Measurements from ENCODE around the gene IL36B.

The IL36B gene

DNA sequence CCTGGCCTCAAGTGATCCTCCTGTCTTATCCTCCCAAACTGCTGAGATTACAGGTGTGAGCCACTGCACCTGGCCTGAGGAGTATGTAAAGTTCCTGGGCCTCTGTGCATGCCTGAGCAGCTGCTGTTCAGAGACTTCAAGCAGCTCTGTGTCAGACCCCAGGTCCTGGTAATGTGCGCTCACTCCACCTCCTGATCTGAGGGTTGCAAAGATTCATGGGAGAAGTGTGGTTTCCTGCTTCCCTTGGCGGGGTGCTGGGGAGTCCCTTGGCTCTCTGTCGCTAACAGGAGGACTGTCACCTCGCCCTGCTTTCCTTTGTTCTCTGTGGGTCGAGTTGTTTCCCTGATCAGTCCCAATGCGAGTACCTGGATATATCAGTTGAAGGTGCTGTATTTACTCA is 56.0 kb downstream of the IL36B start:
- Histone ChIP-seq H3K4me1 (ENCODE audit: control insufficient read depth, low read depth, low read length) (no peaks in the 10 kb centered on the region), H3K36me3 (ENCODE audit: control insufficient read depth, low read depth, low read length) (no peaks in the 10 kb centered on the region), H3K9ac (ENCODE audit: low read length) (no peak overlapping the region), H3K27me3 (ENCODE audit: control insufficient read depth, insufficient read depth, low read length) (no peaks in the 10 kb centered on the region), H3K4me3 (ENCODE audit: low read length) (no peak overlapping the region), H3K9me3 (ENCODE audit: control insufficient read depth, low read depth, low read length) (peaks cover 22% of the 10 kb centered on the region), H3K27ac (ENCODE audit: low read length) (no peak overlapping the region)

DNA sequence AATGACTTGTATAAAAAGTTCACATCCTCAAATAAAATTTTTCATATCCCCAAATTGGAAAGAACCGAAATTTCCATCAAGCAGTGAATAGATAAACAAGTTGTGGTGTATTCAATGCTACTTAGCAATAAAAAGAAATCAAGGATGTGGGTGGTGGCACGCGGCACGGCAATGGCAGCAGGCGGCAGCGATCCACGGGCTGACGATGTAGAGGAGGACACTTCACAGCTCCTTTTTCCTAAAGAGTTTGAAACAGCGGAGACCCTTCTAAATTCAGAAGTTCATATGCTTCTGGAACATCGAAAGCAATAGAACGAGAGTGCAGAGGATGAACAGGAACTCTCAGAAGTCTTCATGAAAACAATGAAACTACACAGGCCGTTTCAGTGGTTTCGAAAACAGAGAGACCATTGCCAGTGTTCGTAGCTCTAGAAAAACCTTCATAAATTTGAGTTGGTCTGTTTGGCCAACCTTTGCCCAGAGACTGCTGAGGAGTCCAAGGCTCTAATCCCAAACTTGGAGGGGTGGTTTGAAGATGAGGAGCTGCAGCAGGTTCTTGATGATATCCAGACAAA is 57.2 kb downstream of the IL36B start:
- peaks cover 12% of the 10 kb centered on the region for H3K9me3 ChIP-seq (ENCODE audit: control insufficient read depth, low read depth, low read length)
- no peak overlapping the region for H3K9ac ChIP-seq (ENCODE audit: low read length)
- no peak overlapping the region for H3K27ac ChIP-seq (ENCODE audit: low read length)
- H3K4me1 ChIP-seq (ENCODE audit: control insufficient read depth, low read depth, low read length), result no peaks in the 10 kb centered on the region
- no peaks in the 10 kb centered on the region for H3K36me3 ChIP-seq (ENCODE audit: control insufficient read depth, low read depth, low read length)
- H3K27me3 ChIP-seq (ENCODE audit: control insufficient read depth, insufficient read depth, low read length), result no peaks in the 10 kb centered on the region
- no peak overlapping the region for H3K4me3 ChIP-seq (ENCODE audit: low read length)

GRCh38 chr2:112994648-112995047 is 58.0 kb downstream of the IL36B start:
- Histone ChIP-seq H3K4me3 (ENCODE audit: low read length) (no peak overlapping the region), H3K27ac (ENCODE audit: low read length) (no peak overlapping the region), H3K9me3 (ENCODE audit: control insufficient read depth, low read depth, low read length) (peaks cover 7% of the 10 kb centered on the region), H3K4me1 (ENCODE audit: control insufficient read depth, low read depth, low read length) (no peaks in the 10 kb centered on the region), H3K27me3 (ENCODE audit: control insufficient read depth, insufficient read depth, low read length) (no peaks in the 10 kb centered on the region), H3K9ac (ENCODE audit: low read length) (no peak overlapping the region), H3K36me3 (ENCODE audit: control insufficient read depth, low read depth, low read length) (no peaks in the 10 kb centered on the region)

GRCh38 chr2:112993831-112994230 is 58.8 kb downstream of the IL36B start:
- no peak overlapping the region for H3K4me3 ChIP-seq (ENCODE audit: low read length)
- no peaks in the 10 kb centered on the region for H3K36me3 ChIP-seq (ENCODE audit: control insufficient read depth, low read depth, low read length)
- H3K4me1 ChIP-seq (ENCODE audit: control insufficient read depth, low read depth, low read length), result no peaks in the 10 kb centered on the region
- H3K9ac ChIP-seq (ENCODE audit: low read length), result no peak overlapping the region
- H3K9me3 ChIP-seq (ENCODE audit: control insufficient read depth, low read depth, low read length), result peaks cover 3% of the 10 kb centered on the region
- H3K27me3 ChIP-seq (ENCODE audit: control insufficient read depth, insufficient read depth, low read length), result no peaks in the 10 kb centered on the region
- H3K27ac ChIP-seq (ENCODE audit: low read length), result no peak overlapping the region

- no peaks in the 10 kb centered on the region for H3K36me3 ChIP-seq (ENCODE audit: control insufficient read depth, low read depth, low read length)
- no peak overlapping the region for H3K4me3 ChIP-seq (ENCODE audit: low read length)
- no peaks in the 10 kb centered on the region for H3K27me3 ChIP-seq (ENCODE audit: control insufficient read depth, insufficient read depth, low read length)
- H3K9me3 ChIP-seq (ENCODE audit: control insufficient read depth, low read depth, low read length), result peaks cover 7% of the 10 kb centered on the region
- H3K4me1 ChIP-seq (ENCODE audit: control insufficient read depth, low read depth, low read length), result no peaks in the 10 kb centered on the region
- H3K9ac ChIP-seq (ENCODE audit: low read length), result no peak overlapping the region
- H3K27ac ChIP-seq (ENCODE audit: low read length), result no peak overlapping the region
Measured at GRCh38 chr2:112989611-112990010, 63.1 kb downstream of the IL36B start.

DNA sequence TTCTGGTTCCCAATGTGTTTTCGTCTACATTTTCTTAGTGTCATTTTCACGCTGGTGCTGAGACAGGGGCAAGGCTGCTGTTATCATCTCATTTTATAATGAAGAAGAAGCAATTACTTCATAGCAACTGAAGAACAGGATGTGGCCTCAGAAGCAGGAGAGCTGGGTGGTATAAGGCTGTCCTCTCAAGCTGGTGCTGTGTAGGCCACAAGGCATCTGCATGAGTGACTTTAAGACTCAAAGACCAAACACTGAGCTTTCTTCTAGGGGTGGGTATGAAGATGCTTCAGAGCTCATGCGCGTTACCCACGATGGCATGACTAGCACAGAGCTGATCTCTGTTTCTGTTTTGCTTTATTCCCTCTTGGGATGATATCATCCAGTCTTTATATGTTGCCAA is 67.6 kb downstream of the IL36B start:
- Histone ChIP-seq H3K4me1 (ENCODE audit: control insufficient read depth, low read depth, low read length) (no peaks in the 10 kb centered on the region), H3K36me3 (ENCODE audit: control insufficient read depth, low read depth, low read length) (no peaks in the 10 kb centered on the region), H3K9me3 (ENCODE audit: control insufficient read depth, low read depth, low read length) (peaks cover 5% of the 10 kb centered on the region), H3K27me3 (ENCODE audit: control insufficient read depth, insufficient read depth, low read length) (no peaks in the 10 kb centered on the region), H3K9ac (ENCODE audit: low read length) (no peak overlapping the region), H3K27ac (ENCODE audit: low read length) (no peak overlapping the region), H3K4me3 (ENCODE audit: low read length) (no peak overlapping the region)

- no peaks in the 10 kb centered on the region for H3K9me3 ChIP-seq (ENCODE audit: control insufficient read depth, low read depth, low read length)
- no peaks in the 10 kb centered on the region for H3K27me3 ChIP-seq (ENCODE audit: control insufficient read depth, insufficient read depth, low read length)
- no peak overlapping the region for H3K27ac ChIP-seq (ENCODE audit: low read length)
- H3K4me3 ChIP-seq (ENCODE audit: low read length), result no peak overlapping the region
- H3K9ac ChIP-seq (ENCODE audit: low read length), result no peak overlapping the region
- no peaks in the 10 kb centered on the region for H3K4me1 ChIP-seq (ENCODE audit: control insufficient read depth, low read depth, low read length)
- no peaks in the 10 kb centered on the region for H3K36me3 ChIP-seq (ENCODE audit: control insufficient read depth, low read depth, low read length)
Measured at GRCh38 chr2:112980537-112980936, 72.1 kb downstream of the IL36B start.

DNA sequence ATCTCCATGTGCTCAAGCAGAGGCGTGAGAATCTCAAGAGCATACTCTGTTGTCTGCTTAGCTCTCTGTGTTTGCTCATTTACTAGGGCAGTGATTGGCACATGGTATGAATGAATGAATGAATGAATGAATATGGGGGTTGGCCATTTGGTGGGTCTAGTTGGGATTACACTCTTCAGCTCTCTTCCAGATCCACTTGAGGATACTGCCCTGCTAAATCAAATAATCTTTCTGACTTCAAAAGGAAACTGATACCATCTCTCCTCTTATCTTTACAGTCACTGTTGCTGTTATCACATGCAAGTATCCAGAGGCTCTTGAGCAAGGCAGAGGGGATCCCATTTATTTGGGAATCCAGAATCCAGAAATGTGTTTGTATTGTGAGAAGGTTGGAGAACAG is 72.9 kb downstream of the IL36B start:
- Histone ChIP-seq H3K9me3 (ENCODE audit: control insufficient read depth, low read depth, low read length) (no peaks in the 10 kb centered on the region), H3K27me3 (ENCODE audit: control insufficient read depth, insufficient read depth, low read length) (no peaks in the 10 kb centered on the region), H3K4me3 (ENCODE audit: low read length) (no peak overlapping the region), H3K9ac (ENCODE audit: low read length) (no peak overlapping the region), H3K4me1 (ENCODE audit: control insufficient read depth, low read depth, low read length) (no peaks in the 10 kb centered on the region), H3K27ac (ENCODE audit: low read length) (no peak overlapping the region), H3K36me3 (ENCODE audit: control insufficient read depth, low read depth, low read length) (no peaks in the 10 kb centered on the region)

GRCh38 chr2:112977559-112978056 is 75.1 kb downstream of the IL36B start, which contains the start of gene IL36G:
IL36G (plus strand) TSS chr2:112978006; CDS start chr2:112978639, 633 bp downstream.
- Histone ChIP-seq H3K36me3 (ENCODE audit: control insufficient read depth, low read depth, low read length) (no peaks in the 10 kb centered on the region), H3K4me3 (ENCODE audit: low read length) (no peak within 1 kb of the TSS), H3K27me3 (ENCODE audit: control insufficient read depth, insufficient read depth, low read length) (no peaks in the 10 kb centered on the region), H3K27ac (ENCODE audit: low read length) (no peak within 1 kb of the TSS), H3K4me1 (ENCODE audit: control insufficient read depth, low read depth, low read length) (no peaks in the 10 kb centered on the region), H3K9me3 (ENCODE audit: control insufficient read depth, low read depth, low read length) (no peaks in the 10 kb centered on the region), H3K9ac (ENCODE audit: low read length) (no peak within 1 kb of the TSS)

Data from iPS-18a (cell line).